K562 (cell line): ENCODE data around the gene RBM26. TPM values are rescaled to one million over a fixed set of nuclear protein-coding genes. Genes with fewer than 3 reads are reported as not detected.
A peak's percentile ranks its signal among the peaks of the same experiment; 100 is the strongest.

ENCODE experiments used
- ARID2 ChIP-seq: fragments of 450-650 bp; IDR thresholded peaks from 2 replicates; pipeline ENCODE4 v1.6.1; 2017; ENCODE audit warnings: antibody characterized with exemption, mild to moderate bottlenecking
- ATF7 ChIP-seq: fragments of 450-650 bp; IDR thresholded peaks from 2 replicates; pipeline ENCODE4 v1.7.1; 2014; ENCODE audit warnings: mild to moderate bottlenecking, moderate library complexity
- E2F6 ChIP-seq, 2 experiments: IDR thresholded peaks; 2 replicates each; pipeline ENCODE4 v1.6.1; 2011; ENCODE audit warnings: borderline replicate concordance in 1 of 2, control low read depth in 1 of 2, low read depth in 1 of 2, low read length in 1 of 2, mild to moderate bottlenecking in 1 of 2, mixed read lengths in 1 of 2, moderate library complexity in 1 of 2; ENCODE audit not compliant: insufficient read depth in 1 of 2, insufficient read length in 1 of 2, poor library complexity in 1 of 2, severe bottlenecking in 1 of 2; ENCODE audit errors: extremely low read depth in 1 of 2
- FUS ChIP-seq: fragments of 200-400 bp; formaldehyde crosslinking; optimal IDR thresholded peaks from 2 replicates; pipeline ENCODE3; 2017; ENCODE audit warnings: low read depth, low read length
- GMEB1 ChIP-seq: fragments of 250-450 bp; sonication (Bioruptor Pico); IDR thresholded peaks from 2 replicates; pipeline ENCODE4 v1.4.0; 2020; ENCODE audit warnings: mild to moderate bottlenecking
- HSF4 ChIP-seq: fragments of 250-450 bp; sonication (Bioruptor Pico); IDR thresholded peaks from 2 replicates; pipeline ENCODE4 v2.1.2; 2022; ENCODE audit warnings: mild to moderate bottlenecking, moderate library complexity, borderline replicate concordance
- JUNB ChIP-seq: fragments of 450-650 bp; formaldehyde crosslinking; conservative IDR thresholded peaks from 2 replicates; pipeline ENCODE4 v1.4.0; 2020; ENCODE audit warnings: mild to moderate bottlenecking
- MCM2 ChIP-seq: fragments of 450-650 bp; IDR thresholded peaks from 2 replicates; pipeline ENCODE4 v1.6.1; 2017; ENCODE audit warnings: low read depth, mild to moderate bottlenecking
- MXI1 ChIP-seq: IDR thresholded peaks from 2 replicates; pipeline ENCODE4 v1.6.1; 2011; ENCODE audit warnings: low read depth, mild to moderate bottlenecking, improper control_type of control experiment, low read length
- POLR2A ChIP-seq: fragments of 450-650 bp; conservative IDR thresholded peaks from 2 replicates; pipeline ENCODE4 v1.6.1; 2016
- POLR2B ChIP-seq: fragments of 450-650 bp; IDR thresholded peaks from 2 replicates; pipeline ENCODE4 v1.6.1; 2018; ENCODE audit warnings: low read depth; ENCODE audit not compliant: partially characterized antibody
- RBFOX2 ChIP-seq: fragments of 200-400 bp; formaldehyde crosslinking; IDR thresholded peaks from 2 replicates; pipeline ENCODE4 v1.6.1; 2017; ENCODE audit warnings: low read depth, mild to moderate bottlenecking, low read length, moderate library complexity
- RBM17 ChIP-seq: fragments of 200-400 bp; formaldehyde crosslinking; IDR thresholded peaks from 2 replicates; pipeline ENCODE4 v1.6.1; 2017; ENCODE audit warnings: low read depth, mild to moderate bottlenecking, low read length, borderline replicate concordance
- SMARCB1 ChIP-seq: IDR thresholded peaks from 2 replicates; pipeline ENCODE4 v1.6.1; 2011; ENCODE audit warnings: improper control_type of control experiment, low read depth; ENCODE audit not compliant: insufficient read length
- SNIP1 ChIP-seq: fragments of 450-650 bp; IDR thresholded peaks from 2 replicates; pipeline ENCODE4 v1.7.1; 2017; ENCODE audit warnings: low read depth, mild to moderate bottlenecking
- SPI1 ChIP-seq: IDR thresholded peaks from 2 replicates; pipeline ENCODE4 v1.6.1; 2011; ENCODE audit warnings: low read depth, low read length, control low read depth, borderline replicate concordance
- SREBF1 ChIP-seq: fragments of 150-350 bp; IDR thresholded peaks from 2 replicates; pipeline ENCODE4 v1.6.1; 2014; ENCODE audit warnings: antibody characterized with exemption, low read depth, low read length, borderline replicate concordance
- ZBTB12 ChIP-seq: fragments of 250-450 bp; sonication (Bioruptor Pico); IDR thresholded peaks from 2 replicates; pipeline ENCODE4 v1.4.0; 2020
- ZBTB2 ChIP-seq: fragments of 450-650 bp; IDR thresholded peaks from 2 replicates; pipeline ENCODE4 v1.6.1; 2016; ENCODE audit warnings: antibody characterized with exemption
- ZNF197 ChIP-seq: fragments of 200-800 bp; sonication (Bioruptor generic); IDR thresholded peaks from 2 replicates; pipeline ENCODE4 v1.6.1; 2016; ENCODE audit warnings: low read depth, missing genetic modification characterization, missing compliant biosample characterization
- ZNF436 ChIP-seq: fragments of 250-450, 450-650 bp; sonication (Bioruptor Pico); formaldehyde crosslinking; IDR thresholded peaks from 2 replicates; pipeline ENCODE4 v1.7.0; 2020; ENCODE audit warnings: mild to moderate bottlenecking
- ZNF584 ChIP-seq: fragments of 200-800 bp; sonication (Bioruptor generic); IDR thresholded peaks from 2 replicates; pipeline ENCODE4 v1.6.1; 2016; ENCODE audit warnings: low read depth, mild to moderate bottlenecking, missing genetic modification characterization, missing compliant biosample characterization
- ZSCAN29 ChIP-seq: fragments of 450-650 bp; IDR thresholded peaks from 2 replicates; pipeline ENCODE4 v1.6.1; 2017
- polyA plus RNA-seq, 8 experiments: library from polyadenylated mRNA; depleted of rRNA in 4 of 8; stranded (reverse) in 5 of 8; unstranded in 3 of 8; fragments of >200 nt; fragmentation: Nextera tagmentation in 2 of 8; fragmentation: Illumina TruSeq in 1 of 8; extraction: Ambion mirVana in 2 of 8; extraction: Trizol in 1 of 8; gene quantifications; 2 replicates each; pipeline versions ENCODE4 v1.2.1 to v1.2.3, GENCODE V29; 2011 to 2014; ENCODE audit warnings: inconsistent platforms in 1 of 8, missing spikeins in 1 of 8
- total RNA-seq, 7 experiments: library from RNA; depleted of rRNA in 6 of 7; stranded (reverse); fragments of >200 nt in 6 of 7; fragmentation: Illumina TruSeq in 2 of 7; extraction: Trizol in 2 of 7; gene quantifications; 2 replicates each; pipeline versions ENCODE4 v1.2.1 to v1.2.3, GENCODE V29; 2011 to 2021; ENCODE audit warnings: low replicate concordance in 1 of 7

Gene RBM26
- total and polyA plus RNA-seq, 9 of the 15 experiments (the other 6 are each of a cell fraction or from before 2014, with no cell fraction given), result 10.0 to 42.4 (median 26.4) TPM

GRCh38 chr13:79405831-79406596, at the start of gene RBM26 (continued):
- TF ChIP-seq HSF4 (CRISPR knock-in tag) (no peak), ZSCAN29 (no peak), SPI1 (0 out of 2 replicates have a peak, but pooled peaks have one; percentile 7), ZNF584 (CRISPR knock-in tag) (0 out of 2 replicates have a peak, but pooled peaks have one; percentile 40), ARID2 (no peak), MXI1 (peak; percentile 24; the same call in 1 of the 2 replicates), JUNB (CRISPR knock-in tag) (no peak), RBM17 (no peak), SNIP1 (no peak), SMARCB1 (no peak), ZNF436 (CRISPR knock-in tag) (no peak), POLR2A (peak; percentile 92), FUS (no peak), GMEB1 (CRISPR knock-in tag) (peak; percentile 80), ZNF197 (0 out of 2 replicates have a peak, but pooled peaks have one; percentile 44), ZBTB2 (peak; percentile 34; the same call in 1 of the 2 replicates), ZBTB12 (no peak), ATF7 (peak; percentile 54; the same call in 1 of the 2 replicates), RBFOX2 (peak; percentile 92), E2F6 (IDR thresholded peaks at IDR 0.05; ENCODE audit: borderline replicate concordance in 1 of 2, extremely low read depth in 1 of 2, insufficient read depth in 1 of 2, insufficient read length in 1 of 2, low read depth in 1 of 2, low read length in 1 of 2, poor library complexity in 1 of 2, severe bottlenecking in 1 of 2) (peak; percentile 62 to 75), POLR2B (peak; percentile 86), MCM2 (no peak), SREBF1 (no peak)
